Gastrocnemius medialis (tissue), 4 donors: ENCODE measurements around the gene MTA2.

Source experiments
- POLR2A ChIP-seq, 2 donors: fragments of 450-650 bp; IDR thresholded peaks; one replicate each; pipeline ENCODE4 v1.6.1; 2017; ENCODE audit warnings: antibody characterized with exemption in 2 of 2, mild to moderate bottlenecking in 2 of 2, moderate library complexity in 2 of 2
- TF ChIP-seq, protein P1 (sequence below), 5 experiments: fragments of 450-650 bp in 3 of 5; fragments of 200-600 bp in 2 of 5; sonication (generic) in 2 of 5; IDR thresholded peaks in 4 of 5; conservative IDR thresholded peaks in 1 of 5; 1 replicate in 4 of 5; 2 replicates in 1 of 5; pipeline ENCODE4 v1.5.1; 2016 to 2019; ENCODE audit warnings: antibody characterized with exemption in 5 of 5, mild to moderate bottlenecking in 3 of 5, moderate library complexity in 3 of 5

- TF ChIP-seq, protein P1, sequence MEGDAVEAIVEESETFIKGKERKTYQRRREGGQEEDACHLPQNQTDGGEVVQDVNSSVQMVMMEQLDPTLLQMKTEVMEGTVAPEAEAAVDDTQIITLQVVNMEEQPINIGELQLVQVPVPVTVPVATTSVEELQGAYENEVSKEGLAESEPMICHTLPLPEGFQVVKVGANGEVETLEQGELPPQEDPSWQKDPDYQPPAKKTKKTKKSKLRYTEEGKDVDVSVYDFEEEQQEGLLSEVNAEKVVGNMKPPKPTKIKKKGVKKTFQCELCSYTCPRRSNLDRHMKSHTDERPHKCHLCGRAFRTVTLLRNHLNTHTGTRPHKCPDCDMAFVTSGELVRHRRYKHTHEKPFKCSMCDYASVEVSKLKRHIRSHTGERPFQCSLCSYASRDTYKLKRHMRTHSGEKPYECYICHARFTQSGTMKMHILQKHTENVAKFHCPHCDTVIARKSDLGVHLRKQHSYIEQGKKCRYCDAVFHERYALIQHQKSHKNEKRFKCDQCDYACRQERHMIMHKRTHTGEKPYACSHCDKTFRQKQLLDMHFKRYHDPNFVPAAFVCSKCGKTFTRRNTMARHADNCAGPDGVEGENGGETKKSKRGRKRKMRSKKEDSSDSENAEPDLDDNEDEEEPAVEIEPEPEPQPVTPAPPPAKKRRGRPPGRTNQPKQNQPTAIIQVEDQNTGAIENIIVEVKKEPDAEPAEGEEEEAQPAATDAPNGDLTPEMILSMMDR (IDR thresholded peaks at IDR 0.05 in 4 of 5, conservative IDR thresholded peaks at IDR 0.05 in 1 of 5): no peak
- no peak for TF ChIP-seq POLR2A (IDR thresholded peaks at IDR 0.05)
These were observed 10.2 kb upstream of the MTA2 start for GRCh38 chr11:62611705-62612365.
